IPS-NIHi11 (cell line): ENCODE data around the gene KIAA1958.
"Not testable (repeated sequence)": the region's sequence is repeated elsewhere in the genome, so short reads cannot be mapped to it uniquely, and the experiment has no call there.

Experiments
- DNase-seq: peaks from one replicate; pipeline ENCODE4 v3.0.0; 2012; ENCODE audit warnings: mixed read lengths, low spot score

The KIAA1958 gene

DNA sequence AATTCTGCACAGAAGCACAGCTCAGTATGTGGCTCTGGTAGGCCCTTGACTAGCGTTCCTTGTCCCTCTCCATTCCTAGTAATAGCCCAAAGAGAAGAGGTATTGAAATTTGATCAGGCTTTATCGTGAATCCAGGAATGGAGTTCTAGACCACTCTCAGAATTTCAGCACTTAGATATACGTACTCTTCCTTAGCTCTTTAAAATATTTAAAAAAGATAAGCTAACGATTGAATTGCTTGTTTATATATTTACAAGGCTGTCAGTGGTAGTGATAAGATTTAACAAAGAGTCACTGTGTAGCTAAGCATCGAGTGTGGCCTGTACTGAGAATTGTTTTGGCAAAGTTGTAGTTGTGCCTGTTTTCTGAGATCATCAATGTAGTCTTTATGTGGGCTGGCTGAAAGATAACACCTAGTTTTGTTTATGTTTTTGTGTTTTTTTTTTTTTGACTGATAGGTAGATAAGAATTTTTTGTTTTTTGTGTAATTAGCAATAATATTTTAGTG, 2.5 kb downstream of the KIAA1958 start:
- DNase-seq: no peak

GRCh38 chr9:112489876-112490666, 3.4 kb downstream of the KIAA1958 start:
- DNase-seq: no peak

- no peak for DNase-seq
These were observed 6.9 kb downstream of the KIAA1958 start for GRCh38 chr9:112493393-112494137.

DNA sequence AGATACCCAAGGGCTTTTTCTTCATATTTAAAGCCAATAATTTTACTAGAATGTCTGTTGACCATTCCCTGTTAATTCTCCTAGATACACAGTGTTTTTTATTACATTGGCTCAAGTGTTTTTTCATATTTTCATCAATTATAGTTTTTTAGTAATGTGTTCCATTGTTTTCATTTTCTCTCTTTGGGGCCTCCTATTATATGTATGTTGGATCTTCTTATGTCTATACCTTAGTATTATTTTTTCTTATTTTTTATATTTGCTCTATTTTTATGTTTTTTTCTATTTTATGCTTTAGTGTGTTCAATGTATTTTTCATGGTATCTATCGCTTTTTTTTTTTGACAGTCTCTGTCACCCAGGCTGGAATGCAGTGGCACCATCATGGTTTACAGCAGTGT, 7.5 kb downstream of the KIAA1958 start:
- no peak for DNase-seq

DNA sequence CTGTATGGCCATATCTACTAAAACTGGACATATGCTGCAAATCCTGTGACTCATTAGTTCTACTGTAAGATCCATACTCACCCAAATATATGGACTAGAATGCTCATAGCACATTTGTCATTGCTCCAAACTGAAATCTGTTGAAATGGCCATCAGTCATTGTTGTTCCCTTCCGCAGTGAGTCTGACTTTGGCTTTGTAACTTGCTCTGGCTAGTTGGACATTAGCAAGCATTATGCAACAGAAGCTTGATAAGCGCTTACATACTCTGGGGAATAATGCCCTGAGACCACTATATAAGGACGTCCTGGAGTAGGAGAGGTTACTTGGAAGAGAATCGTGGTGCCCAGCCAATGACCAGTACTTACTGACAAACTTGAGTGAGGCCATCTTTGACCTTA, 9.0 kb downstream of the KIAA1958 start:
- no peak for DNase-seq

DNA sequence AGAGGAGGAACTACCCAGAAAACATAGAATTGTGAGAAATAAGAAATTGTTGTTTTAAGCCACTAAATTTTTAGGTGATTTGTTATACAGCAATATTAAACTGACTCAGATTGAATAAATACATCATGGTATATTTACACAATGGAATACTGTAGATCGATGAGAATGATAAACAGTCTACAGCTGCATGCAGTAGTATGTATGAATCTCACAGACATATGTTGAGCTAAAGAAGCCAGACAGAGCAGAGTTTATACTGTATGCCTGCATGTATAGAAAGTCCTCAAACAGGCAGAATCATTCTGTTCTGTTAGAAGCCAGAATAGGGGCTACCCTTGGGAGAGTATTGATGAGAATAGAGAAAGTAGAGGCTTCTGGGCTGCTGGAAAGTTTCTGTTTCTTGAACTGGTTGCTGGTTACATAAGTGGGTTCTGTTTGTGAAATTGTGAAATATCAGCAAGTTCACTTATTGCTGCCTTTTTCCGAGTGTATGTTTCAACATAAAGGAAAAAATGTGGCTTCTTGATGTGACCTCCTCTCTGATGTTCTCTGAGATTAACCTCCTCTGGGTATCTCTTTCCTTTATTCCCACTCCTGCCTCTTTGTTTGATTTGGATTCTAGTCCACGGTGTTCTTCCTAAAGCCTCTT, 9.6 kb downstream of the KIAA1958 start:
- no peak for DNase-seq

- no peak for DNase-seq
These were observed 14.2 kb downstream of the KIAA1958 start for GRCh38 chr9:112500842-112501241.

- no peak for DNase-seq
These were observed 14.7 kb downstream of the KIAA1958 start for GRCh38 chr9:112501287-112501686.

DNA sequence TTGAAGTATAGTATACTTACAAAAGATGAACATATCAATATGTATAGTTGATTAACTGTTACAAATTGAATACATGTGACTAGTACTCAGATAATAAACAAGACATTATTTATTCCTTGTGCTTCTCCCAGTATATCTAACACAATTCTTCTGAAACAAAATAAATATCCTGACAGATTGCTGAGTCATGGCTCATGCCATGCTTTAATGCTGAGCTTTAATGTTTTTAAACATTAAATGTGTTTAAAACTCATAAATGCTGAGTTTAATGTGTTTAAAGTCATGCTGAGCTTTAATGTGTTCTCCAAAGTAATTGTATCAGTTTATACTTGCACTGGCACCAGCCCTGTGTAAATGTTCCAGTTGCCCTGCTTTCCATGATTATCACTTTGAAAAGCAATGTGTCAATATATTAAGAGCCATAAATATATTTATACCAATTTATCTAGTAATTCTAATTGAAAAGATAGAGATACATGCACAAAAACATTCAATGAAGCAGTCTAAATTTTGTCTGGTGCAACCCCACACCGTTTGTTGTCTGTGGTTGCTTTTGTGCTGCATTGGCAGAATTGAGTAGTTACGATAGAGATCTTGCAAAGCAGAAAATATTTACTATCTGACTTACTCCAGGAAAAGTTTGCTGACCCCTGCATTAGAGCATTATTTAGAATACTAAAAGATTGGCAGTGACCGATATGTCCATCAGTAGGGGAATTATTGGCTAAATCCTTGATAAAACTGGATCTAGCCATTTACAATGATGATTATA, 15.7 kb downstream of the KIAA1958 start:
- DNase-seq: no peak

GRCh38 chr9:112503170-112503569, 16.5 kb downstream of the KIAA1958 start:
- no peak for DNase-seq

DNA sequence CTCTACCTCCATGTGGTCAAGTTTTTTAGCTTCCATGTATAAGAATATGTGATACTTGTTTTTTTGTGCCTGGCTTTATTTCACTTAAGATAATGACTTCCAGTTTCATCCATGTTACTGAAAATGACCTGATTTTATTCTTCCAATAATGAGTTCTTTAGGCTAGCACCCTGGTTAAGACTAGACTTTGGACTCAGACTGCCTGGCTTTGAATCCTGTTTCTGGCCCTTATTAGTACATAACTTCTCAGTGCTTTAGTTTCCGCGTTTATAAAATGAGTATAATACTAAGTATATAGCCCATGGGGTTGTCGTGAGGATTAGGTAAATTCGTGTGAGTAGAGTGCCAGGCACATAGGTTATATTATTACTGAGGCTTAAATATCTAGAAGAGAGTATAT, 18.5 kb downstream of the KIAA1958 start:
- no peak for DNase-seq

- no peak for DNase-seq
These were observed 19.0 kb downstream of the KIAA1958 start for GRCh38 chr9:112505607-112506006.

- DNase-seq: no peak
These were observed 19.9 kb downstream of the KIAA1958 start for GRCh38 chr9:112506571-112506970.

GRCh38 chr9:112507001-112507680, 20.5 kb downstream of the KIAA1958 start:
- DNase-seq: no peak

GRCh38 chr9:112508377-112508776, 21.8 kb downstream of the KIAA1958 start:
- no peak for DNase-seq

DNA sequence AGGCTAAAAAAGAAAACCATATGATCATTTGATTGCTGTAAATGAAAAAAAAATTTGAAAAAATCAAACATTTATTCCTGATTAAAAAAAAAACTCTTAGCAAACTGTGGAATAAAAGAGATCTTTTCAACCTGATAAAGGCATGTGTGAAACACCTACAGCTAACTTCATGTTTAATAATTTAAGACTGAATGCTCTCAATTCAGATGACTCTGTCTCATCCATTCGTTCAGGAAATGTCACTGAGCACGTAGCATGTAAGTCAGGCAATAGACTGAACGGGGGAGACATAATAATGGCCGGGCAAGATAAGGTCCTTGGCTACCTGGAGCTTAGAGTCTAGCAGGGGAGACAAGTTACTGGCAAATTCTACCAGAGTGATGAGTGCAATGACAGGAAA, 25.8 kb downstream of the KIAA1958 start:
- DNase-seq: not testable (repeated sequence)

- no peak for DNase-seq
These were observed 30.1 kb downstream of the KIAA1958 start for GRCh38 chr9:112516769-112517168.

DNA sequence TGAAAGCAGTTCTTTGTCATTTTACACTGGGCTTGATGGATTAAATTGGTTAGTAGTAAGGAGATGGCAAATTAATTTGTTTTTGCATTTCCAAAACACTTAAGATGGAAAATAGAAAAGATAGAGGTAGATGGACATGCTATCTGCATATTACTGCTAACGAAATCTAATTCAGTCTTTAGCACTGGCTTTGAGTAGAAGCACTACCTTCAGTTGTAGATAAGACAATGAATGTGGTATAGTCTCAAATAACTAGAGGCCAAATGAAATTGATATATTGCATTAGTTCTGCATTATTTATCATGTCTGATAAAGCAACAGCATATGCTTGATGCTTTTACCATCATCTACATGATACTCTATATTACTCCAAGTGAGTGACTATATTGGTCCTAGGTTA, 33.4 kb downstream of the KIAA1958 start:
- no peak for DNase-seq

- no peak for DNase-seq
These were observed 34.0 kb downstream of the KIAA1958 start for GRCh38 chr9:112520656-112521055.

DNA sequence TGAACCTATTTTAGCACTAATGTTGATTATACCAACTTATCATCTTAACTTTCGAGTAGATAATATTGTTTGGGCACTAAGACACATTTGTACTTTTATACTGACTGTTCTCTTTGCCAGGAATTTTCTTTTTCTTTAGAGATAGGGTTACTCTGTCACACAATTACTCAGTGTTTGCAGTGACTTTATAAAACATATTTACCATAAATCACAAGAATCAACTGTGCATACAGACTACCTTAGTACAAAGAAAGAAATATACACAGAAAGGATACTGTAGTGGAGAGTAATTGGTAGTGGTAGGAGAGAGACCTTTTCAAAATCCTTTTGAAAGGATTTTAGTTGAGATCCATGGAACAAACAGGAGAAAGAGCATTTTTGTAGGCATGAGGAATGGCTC, 40.3 kb downstream of the KIAA1958 start:
- DNase-seq: no peak

DNA sequence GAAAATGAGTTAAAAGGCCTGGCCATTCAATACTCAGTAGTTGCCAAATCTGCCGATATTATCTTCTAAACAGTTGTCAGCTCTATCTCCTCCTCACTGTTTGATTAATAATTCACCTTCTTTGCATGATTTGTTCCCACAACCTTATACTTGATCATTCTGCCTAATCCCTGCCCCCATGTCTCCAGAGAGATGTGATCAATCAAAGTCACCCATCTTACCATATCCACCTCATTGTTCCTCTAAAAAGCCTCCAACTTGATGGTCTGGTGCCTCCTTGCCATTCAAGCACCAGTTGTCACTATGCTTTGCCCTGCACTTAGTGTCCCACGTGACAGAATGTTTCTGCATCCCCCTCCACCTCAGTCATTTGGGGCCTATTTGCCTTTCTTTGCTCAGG, 41.3 kb downstream of the KIAA1958 start:
- no peak for DNase-seq
